IMR-90 (cell line): Measurements from ENCODE around the gene AKAP6. TPM values are rescaled to one million over a fixed set of nuclear protein-coding genes. Genes with fewer than 3 reads are reported as not detected.

Experiments
- ATAC-seq: fragments of 200-7000 bp; cut with Tn5 transposase; 2 replicates; pipeline ENCODE4 v1.9.1; 2020; ENCODE audit warnings: low read depth, mild to moderate bottlenecking, moderate library complexity
- BruUV-seq: library from RNA; stranded (reverse); fragments of 400-500 nt; replicated peaks from 2 replicates; lab custom pipeline; 2021; lab: Mats Ljungman, UMichigan
- CTCF ChIA-PET: fragments of 300-600 bp; formaldehyde crosslinking; extraction: SDS; loops from one replicate; lab custom pipeline; 2021; ENCODE audit warnings: antibody characterized with exemption; lab: Yijun Ruan, JAX
- POLR2A ChIA-PET: fragments of 300-600 bp; sonication (Branson Sonifier 250); formaldehyde crosslinking; loops from one replicate; lab custom pipeline; 2022; ENCODE audit warnings: antibody characterized with exemption; ENCODE audit not compliant: unreplicated experiment; lab: Charles Lee
- DNase-seq: peaks from one replicate; pipeline ENCODE4 v3.0.0; 2013
- H2AFZ ChIP-seq: replicated peaks from 2 replicates; pipeline ENCODE3; 2013; ENCODE audit warnings: low read length, mild to moderate bottlenecking; ENCODE audit not compliant: poor library complexity
- H2AK5ac ChIP-seq: 2 replicates; pipeline ENCODE4 v1.6.1; 2013; ENCODE audit warnings: low read depth, low read length, inconsistent platforms
- H2AK9ac ChIP-seq: replicated peaks from 2 replicates; pipeline ENCODE3; 2013; ENCODE audit warnings: mild to moderate bottlenecking, low read depth, low read length, moderate library complexity; ENCODE audit not compliant: poor library complexity
- H2BK120ac ChIP-seq: 2 replicates; pipeline ENCODE4 v1.6.1; 2013; ENCODE audit warnings: low read depth, low read length, inconsistent platforms
- H2BK15ac ChIP-seq: 3 replicates; pipeline ENCODE4 v1.6.1; 2013; ENCODE audit warnings: low read depth, low read length, inconsistent platforms
- H2BK20ac ChIP-seq: 2 replicates; pipeline ENCODE4 v1.6.1; 2013; ENCODE audit warnings: low read depth, mild to moderate bottlenecking, inconsistent platforms, low read length, moderate library complexity
- H2BK5ac ChIP-seq: 2 replicates; pipeline ENCODE4 v1.6.1; 2013; ENCODE audit warnings: mild to moderate bottlenecking, low read depth, low read length, inconsistent platforms; ENCODE audit not compliant: poor library complexity, severe bottlenecking
- H3K14ac ChIP-seq: replicated peaks from 2 replicates; pipeline ENCODE4 v1.6.1; 2013; ENCODE audit warnings: low read depth, low read length, inconsistent platforms
- H3K18ac ChIP-seq: 2 replicates; pipeline ENCODE4 v1.6.1; 2013; ENCODE audit warnings: low read depth, low read length, control low read depth
- H3K23ac ChIP-seq: 2 replicates; pipeline ENCODE4 v1.6.1; 2013; ENCODE audit warnings: low read depth, low read length, inconsistent platforms
- H3K27ac ChIP-seq: 2 replicates; pipeline ENCODE4 v1.5.1; 2013; ENCODE audit warnings: mild to moderate bottlenecking, control low read depth, low read length; ENCODE audit not compliant: insufficient read depth
- H3K27me3 ChIP-seq: 2 replicates; pipeline ENCODE4 v1.6.1; 2013; ENCODE audit warnings: low read length; ENCODE audit not compliant: control insufficient read depth, insufficient read depth
- H3K36me3 ChIP-seq: 2 replicates; pipeline ENCODE4 v1.6.1; 2013; ENCODE audit warnings: low read length, mixed read lengths; ENCODE audit not compliant: control insufficient read depth, insufficient read depth
- H3K4ac ChIP-seq: 2 replicates; pipeline ENCODE4 v1.6.1; 2013; ENCODE audit warnings: low read depth, low read length, inconsistent platforms
- H3K4me1 ChIP-seq: 2 replicates; pipeline ENCODE4 v1.6.1; 2013; ENCODE audit warnings: low read length, mixed read lengths; ENCODE audit not compliant: control insufficient read depth, insufficient read depth
- H3K4me2 ChIP-seq: 2 replicates; pipeline ENCODE4 v1.6.1; 2013; ENCODE audit warnings: low read depth, mild to moderate bottlenecking, control low read depth, low read length, moderate library complexity
- H3K4me3 ChIP-seq: 2 replicates; pipeline ENCODE4 v1.5.1; 2013; ENCODE audit warnings: low read depth, mild to moderate bottlenecking, control low read depth, low read length, moderate library complexity; ENCODE audit not compliant: insufficient read depth
- H3K56ac ChIP-seq: 2 replicates; pipeline ENCODE4 v1.6.1; 2013; ENCODE audit warnings: low read length, inconsistent platforms; ENCODE audit not compliant: insufficient read depth; ENCODE audit errors: extremely low read depth
- H3K79me1 ChIP-seq, 2 experiments: 2 replicates each; pipeline ENCODE4 v1.6.1; 2013; ENCODE audit warnings: low read length in 2 of 2, inconsistent platforms in 1 of 2, low read depth in 1 of 2
- H3K9ac ChIP-seq: 2 replicates; pipeline ENCODE4 v1.6.1; 2013; ENCODE audit warnings: low read depth, low read length, control low read depth
- H3K9me1 ChIP-seq: 2 replicates; pipeline ENCODE4 v1.6.1; 2013; ENCODE audit warnings: low read length, inconsistent platforms; ENCODE audit not compliant: insufficient read depth
- H3K9me3 ChIP-seq: 2 replicates; pipeline ENCODE4 v1.6.1; 2013; ENCODE audit warnings: low read length; ENCODE audit not compliant: control insufficient read depth, insufficient read depth
- H4K20me1 ChIP-seq: 2 replicates; pipeline ENCODE4 v1.6.1; 2013; ENCODE audit warnings: low read length, inconsistent platforms; ENCODE audit not compliant: insufficient read depth
- H4K5ac ChIP-seq: 2 replicates; pipeline ENCODE4 v1.6.1; 2013; ENCODE audit warnings: mild to moderate bottlenecking, low read depth, low read length, control low read depth
- H4K8ac ChIP-seq, 2 experiments: 2 replicates each; pipeline ENCODE4 v1.6.1; 2013; ENCODE audit warnings: low read depth in 2 of 2, low read length in 2 of 2, control low read depth in 1 of 2, inconsistent platforms in 1 of 2
- H4K91ac ChIP-seq: 2 replicates; pipeline ENCODE4 v1.6.1; 2013; ENCODE audit warnings: low read depth, low read length, inconsistent platforms; ENCODE audit not compliant: insufficient read depth
- BHLHE40 ChIP-seq: fragments of 150-350 bp; IDR thresholded peaks from 2 replicates; pipeline ENCODE4 v1.6.1; 2016; ENCODE audit warnings: mild to moderate bottlenecking, low read depth, low read length
- CEBPB ChIP-seq: IDR thresholded peaks from 2 replicates; pipeline ENCODE4 v1.6.1; 2012; ENCODE audit warnings: low read depth, low read length, improper control_type of control experiment
- CHD1 ChIP-seq: IDR thresholded peaks from 2 replicates; pipeline ENCODE4 v1.6.1; 2012; ENCODE audit warnings: low read depth, low read length, improper control_type of control experiment
- CTCF ChIP-seq: conservative IDR thresholded peaks from 2 replicates; pipeline ENCODE4 v1.5.1; 2012; ENCODE audit warnings: mild to moderate bottlenecking, low read depth, low read length, improper control_type of control experiment
- ELK1 ChIP-seq: fragments of 150-350 bp; IDR thresholded peaks from 2 replicates; pipeline ENCODE4 v1.6.1; 2016; ENCODE audit warnings: low read depth, mild to moderate bottlenecking, low read length, moderate library complexity, borderline replicate concordance
- FOS ChIP-seq: fragments of 150-350 bp; IDR thresholded peaks from 2 replicates; pipeline ENCODE4 v1.6.1; 2016; ENCODE audit warnings: low read depth, low read length
- NFE2L2 ChIP-seq: fragments of 150-350 bp; IDR thresholded peaks from 2 replicates; pipeline ENCODE4 v1.6.1; 2016; ENCODE audit warnings: low read depth, mild to moderate bottlenecking, low read length
- POLR2A ChIP-seq: IDR thresholded peaks from 2 replicates; pipeline ENCODE4 v1.6.1; 2012; ENCODE audit warnings: mild to moderate bottlenecking, low read depth, low read length
- RAD21 ChIP-seq: IDR thresholded peaks from 2 replicates; pipeline ENCODE4 v1.6.1; 2012; ENCODE audit warnings: low read length, improper control_type of control experiment
- RFX5 ChIP-seq: IDR thresholded peaks from 2 replicates; pipeline ENCODE4 v1.8.0; 2012; ENCODE audit warnings: low read depth, mild to moderate bottlenecking, low read length, moderate library complexity
- SMC3 ChIP-seq: fragments of 150-350 bp; IDR thresholded peaks from 2 replicates; pipeline ENCODE4 v1.6.1; 2016; ENCODE audit warnings: low read depth, mild to moderate bottlenecking, antibody characterized with exemption, low read length, moderate library complexity
- WGBS, 2 experiments: methylation state at CpG; one replicate each; pipeline versions ENCODE4 v1.1.5 to v1.1.7; 2013; ENCODE audit warnings: missing lambda C conversion rate in 2 of 2; ENCODE audit not compliant: insufficient read length in 1 of 2; ENCODE audit errors: extremely low coverage in 2 of 2; 5-methylcytosine and 5-hydroxymethylcytosine counted together
- dilution Hi-C: fragments of 300-500 bp; cut with HindIII; formaldehyde crosslinking; loops from one replicate; pipeline ENCODE4 v1.14.3; 2018; ENCODE audit warnings: low sequenced_read_pairs; ENCODE audit not compliant: unreplicated experiment
- in situ Hi-C: fragments of 300-500 bp; cut with MboI; formaldehyde crosslinking; loops from 3 replicates; pipeline ENCODE4 v1.14.3; 2019; ENCODE audit warnings: low sequenced_read_pairs, inconsistent platforms, mixed read lengths
- intact Hi-C: fragments of 100-400 bp; cut with micrococcal nuclease; formaldehyde crosslinking; loops from 2 replicates; pipeline ENCODE4 v1.10.0; 2022
- polyA plus RNA-seq, 3 experiments: library from polyadenylated mRNA; depleted of rRNA; stranded (reverse); fragments of >200 nt; gene quantifications; 2 replicates each; pipeline ENCODE4 v1.2.3, GENCODE V29; 2012; ENCODE audit warnings: low replicate concordance in 1 of 3
- total RNA-seq: library from RNA; depleted of rRNA; stranded (reverse); fragments of >200 nt; gene quantifications from 2 replicates; pipeline ENCODE4 v1.2.3, GENCODE V29; 2012

The AKAP6 gene
- total and polyA plus RNA-seq, 2 of the 4 experiments (the other 2 are of a cell fraction) = 0.22 to 1.6 TPM

GRCh38 chr14:32298346-32298745 is 30.8 kb upstream of the AKAP6 start:
- no peak overlapping the region for H3K4me3 ChIP-seq
- no peak overlapping the region for H2AFZ ChIP-seq
- H4K20me1 ChIP-seq = no peaks in the 10 kb centered on the region
- no peaks in the 10 kb centered on the region for H3K9me3 ChIP-seq
- no peak overlapping the region for H2AK5ac ChIP-seq
- intact Hi-C loops (no loop called here), dilution Hi-C loops (no loop called here), in situ Hi-C loops (no loop called here)
- H3K4ac ChIP-seq = no peak overlapping the region
- H4K91ac ChIP-seq = no peak overlapping the region
- H3K9ac ChIP-seq = no peak overlapping the region
- no peak overlapping the region for H2BK5ac ChIP-seq
- no peak overlapping the region for H3K27ac ChIP-seq
- H4K5ac ChIP-seq = no peak overlapping the region
- no peak overlapping the region for H3K56ac ChIP-seq
- no peaks in the 10 kb centered on the region for H3K9me1 ChIP-seq
- H3K4me2 ChIP-seq = no peak overlapping the region
- H3K23ac ChIP-seq = no peak overlapping the region
- H2BK20ac ChIP-seq = no peak overlapping the region
- H3K36me3 ChIP-seq = no peaks in the 10 kb centered on the region
- POLR2A ChIA-PET = no interaction called here
- CTCF ChIA-PET = no interaction called here
- H3K79me1 ChIP-seq = no peaks in the 10 kb centered on the region
- H3K4me1 ChIP-seq = no peaks in the 10 kb centered on the region
- H2AK9ac ChIP-seq = no peak overlapping the region
- 57% methylated on average over 1 of the region's 3 CpGs; no CpG with 5 or more reads in 1 of the 2 experiments for WGBS, 2 experiments
- H2BK120ac ChIP-seq = no peak overlapping the region
- no peak overlapping the region for H3K14ac ChIP-seq
- no peak overlapping the region for H3K18ac ChIP-seq
- BruUV-seq = no TSS peak
- DNase-seq = no peak
- peaks cover 4% of the 10 kb centered on the region; the same call in 1 of the 2 replicates for H3K27me3 ChIP-seq
- H4K8ac ChIP-seq = no peak overlapping the region
- no peak overlapping the region for H2BK15ac ChIP-seq
- ATAC-seq = no peak
- TF ChIP-seq FOS = no peak
- no peak for TF ChIP-seq POLR2A
- TF ChIP-seq CHD1 = no peak
- no peak for TF ChIP-seq ELK1
- TF ChIP-seq RAD21 = no peak
- no peak for TF ChIP-seq CTCF
- TF ChIP-seq CEBPB = no peak
- no peak for TF ChIP-seq BHLHE40
- no peak for TF ChIP-seq SMC3
- no peak for TF ChIP-seq NFE2L2
- no peak for TF ChIP-seq RFX5
